GM23338 (cell line): Measurements from ENCODE around the gene BTNL9. TPM values are rescaled to one million over a fixed set of nuclear protein-coding genes. Genes with fewer than 3 reads are reported as not detected.

Experiments used
- CREB1 ChIP-seq: fragments of 250-450 bp; sonication (Bioruptor Pico); IDR thresholded peaks from 2 replicates; pipeline ENCODE4 v1.5.0; 2020; ENCODE audit warnings: low read depth, mild to moderate bottlenecking, moderate library complexity
- CTCF ChIP-seq, 2 experiments: fragments of 200-600 bp in 1 of 2; sonication (generic) in 1 of 2; conservative IDR thresholded peaks; 2 replicates each; pipeline versions ENCODE4 v1.5.1 to v1.6.1; 2016 to 2017; ENCODE audit warnings: antibody characterized with exemption in 2 of 2, low read depth in 2 of 2, mild to moderate bottlenecking in 2 of 2, moderate library complexity in 1 of 2
- ETS1 ChIP-seq: IDR thresholded peaks from 2 replicates; pipeline ENCODE4 v1.6.1; 2016; ENCODE audit warnings: antibody characterized with exemption
- EZH2 ChIP-seq: fragments of 200-600 bp; sonication (generic); IDR thresholded peaks from one replicate; pipeline ENCODE4 v1.8.0; 2017; ENCODE audit warnings: antibody characterized with exemption, mild to moderate bottlenecking, low read depth; ENCODE audit not compliant: unreplicated experiment
- EZH2phosphoT487 ChIP-seq: fragments of 200-600 bp; sonication (generic); IDR thresholded peaks from one replicate; pipeline ENCODE4 v1.8.1; 2018; ENCODE audit warnings: antibody characterized with exemption; ENCODE audit not compliant: unreplicated experiment
- JUNB ChIP-seq: IDR thresholded peaks from one replicate; pipeline ENCODE4 v1.6.1; 2016; ENCODE audit warnings: antibody characterized with exemption; ENCODE audit not compliant: unreplicated experiment
- NANOG ChIP-seq: IDR thresholded peaks from 2 replicates; pipeline ENCODE4 v1.6.1; 2016; ENCODE audit warnings: antibody characterized with exemption, borderline replicate concordance
- POLR2AphosphoS5 ChIP-seq: IDR thresholded peaks from 2 replicates; pipeline ENCODE4 v1.6.1; 2016; ENCODE audit warnings: antibody characterized with exemption, low read depth
- STAT1 ChIP-seq: IDR thresholded peaks from one replicate; pipeline ENCODE4 v1.6.1; 2016; ENCODE audit warnings: antibody characterized with exemption; ENCODE audit not compliant: unreplicated experiment
- ZNF114 ChIP-seq: fragments of 250-450 bp; sonication (Bioruptor Pico); IDR thresholded peaks from 2 replicates; pipeline ENCODE4 v1.5.0; 2020; ENCODE audit warnings: mild to moderate bottlenecking, moderate library complexity
- ZNF462 ChIP-seq: fragments of 250-450 bp; sonication (Bioruptor Pico); IDR thresholded peaks from 2 replicates; pipeline ENCODE4 v1.5.0; 2020; ENCODE audit warnings: mild to moderate bottlenecking, moderate library complexity
- polyA plus RNA-seq: library from polyadenylated mRNA; unstranded; fragments of >200 nt; fragmentation: Nextera tagmentation; extraction: Ambion mirVana; gene quantifications from 2 replicates; pipeline ENCODE4 v1.2.1, GENCODE V29; 2016
- total RNA-seq: library from RNA; depleted of rRNA; stranded (reverse); fragments of >200 nt; shearing (Covaris generic); gene quantifications from 2 replicates; pipeline ENCODE4 v1.2.3, GENCODE V29; 2014

The BTNL9 gene
- total and polyA plus RNA-seq, 2 experiments from 2014 or later, result 0.21 to 3.4 TPM

- no peak for TF ChIP-seq ZNF462 (CRISPR knock-in tag)
- TF ChIP-seq EZH2phosphoT487, result no peak
- no peak for TF ChIP-seq ZNF114
- TF ChIP-seq CREB1, result no peak
- no peak for TF ChIP-seq JUNB
- TF ChIP-seq EZH2, result no peak
- no peak for TF ChIP-seq STAT1
- no peak for TF ChIP-seq ETS1
- TF ChIP-seq POLR2AphosphoS5, result no peak
- no peak for TF ChIP-seq NANOG
- no peak for TF ChIP-seq CTCF (conservative IDR thresholded peaks at IDR 0.05; ENCODE audit: low read depth in 2 of 2)
Measured at GRCh38 chr5:181105391-181106025, 65.4 kb downstream of the BTNL9 start (continued).
